Activated CD4-positive, CD25-positive, alpha-beta regulatory T cell treated with anti-CD3 and anti-CD28 coated beads, Interleukin-2, amount 50 U/mL, for 72 hours (primary cell): ENCODE data around the gene STAMBP.
"Not testable (repeated sequence)": the region's sequence is repeated elsewhere in the genome, so short reads cannot be mapped to it uniquely, and the experiment has no call there.

Experiments used
- DNase-seq: peaks from one replicate; pipeline ENCODE4 v3.0.0; 2021

The STAMBP gene

DNA sequence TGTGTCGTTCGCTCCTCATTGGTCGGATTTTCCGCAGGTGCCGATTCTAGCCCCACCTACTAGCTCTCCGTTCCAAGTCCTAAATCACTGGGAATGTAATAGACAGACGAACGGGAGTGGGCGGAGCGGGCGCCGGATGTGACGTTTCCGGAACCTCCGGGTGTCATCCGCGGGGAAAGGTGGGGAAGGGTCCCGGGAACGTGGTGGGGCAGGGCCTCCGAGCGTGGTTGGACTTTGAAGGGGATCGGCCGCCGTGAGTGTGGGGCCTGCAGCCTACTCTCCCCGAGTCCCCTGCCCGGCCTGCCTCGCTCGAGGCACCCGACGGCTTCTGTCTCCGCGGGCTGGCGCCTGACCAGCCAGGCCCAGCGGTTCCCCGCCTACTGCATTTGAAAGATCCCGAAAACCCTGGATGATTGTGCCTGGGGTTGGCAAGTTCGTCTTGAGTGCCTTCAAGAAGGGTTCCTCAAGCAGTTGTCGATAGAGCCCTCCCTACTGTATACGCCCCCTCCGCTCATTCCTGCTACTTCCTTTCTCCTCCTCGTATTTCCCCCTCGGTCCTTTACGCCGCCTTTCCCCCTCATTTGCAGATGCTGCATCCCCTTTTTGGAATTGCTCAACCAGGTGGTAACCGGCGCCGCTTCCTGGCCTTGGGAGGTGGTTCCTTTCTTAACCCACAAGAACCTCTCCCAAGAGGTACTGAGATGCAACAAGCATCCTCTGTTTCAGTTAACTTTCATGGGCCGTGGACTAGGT, at the start of gene STAMBP:
Gene STAMBP, plus strand, starts transcription at position 144 of the 753 bp plus-strand sequence. CDS start 1,896 bp downstream, outside the sequence.
- DNase-seq = peak; percentile 86

DNA sequence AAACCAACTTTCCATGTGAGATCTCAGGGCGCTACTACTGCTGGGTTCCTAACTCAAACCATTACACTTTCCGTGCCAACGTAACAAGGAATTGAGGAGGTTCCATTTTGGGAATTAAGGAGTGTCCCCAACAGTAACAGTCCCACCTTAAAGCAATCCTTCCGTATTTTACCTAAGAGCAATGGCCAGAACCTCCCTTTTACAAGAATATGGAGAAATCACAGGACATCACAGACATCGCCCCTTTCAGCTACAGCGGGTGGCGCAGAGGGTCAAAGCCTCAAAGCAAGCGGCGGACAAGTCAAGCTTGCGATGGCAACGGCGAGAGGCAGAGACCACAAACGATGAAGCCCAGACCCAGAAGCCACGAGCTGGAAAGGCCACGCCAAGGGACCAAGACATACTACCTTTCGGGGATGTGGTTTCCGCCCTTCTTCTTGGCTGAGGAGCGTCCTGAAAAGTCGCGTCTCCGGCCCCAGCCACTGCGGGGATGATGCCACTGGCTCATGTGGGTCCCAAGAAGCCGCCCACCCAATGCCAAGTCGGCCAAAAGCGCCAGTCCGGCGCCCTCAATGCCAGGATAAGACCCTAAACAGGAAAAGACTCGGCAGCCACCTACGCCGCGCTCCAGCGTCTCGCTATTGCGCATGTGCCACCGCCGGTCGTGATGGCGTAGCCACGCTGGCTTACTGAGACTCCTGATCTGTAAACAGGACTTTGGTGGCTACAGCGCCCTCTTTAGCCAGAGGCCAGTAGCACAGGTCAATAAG, 49.1 kb upstream of the STAMBP start, which contains the start of gene DUSP11:
Gene DUSP11, minus strand, starts transcription at position 637 of the 770 bp plus-strand sequence. Its CDS starts 129 bp downstream, at position 508.
- peak; percentile 96 for DNase-seq

DNA sequence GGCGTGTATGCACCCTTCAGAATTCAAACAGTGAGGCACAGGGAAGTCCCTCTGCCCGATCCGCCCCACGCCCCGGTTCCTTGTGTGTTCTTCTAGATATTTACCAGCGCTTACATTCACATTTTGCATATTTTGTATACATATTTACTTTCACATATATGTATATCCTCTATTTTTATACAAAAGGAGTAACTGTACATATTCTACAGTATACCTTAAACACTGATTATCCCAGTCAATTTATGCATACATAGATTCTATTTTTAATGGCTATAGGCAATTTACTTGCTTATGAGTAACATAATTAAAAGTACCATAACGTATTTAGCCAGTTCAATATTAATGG, 48.6 kb upstream of the STAMBP start:
- DNase-seq = no peak

DNA sequence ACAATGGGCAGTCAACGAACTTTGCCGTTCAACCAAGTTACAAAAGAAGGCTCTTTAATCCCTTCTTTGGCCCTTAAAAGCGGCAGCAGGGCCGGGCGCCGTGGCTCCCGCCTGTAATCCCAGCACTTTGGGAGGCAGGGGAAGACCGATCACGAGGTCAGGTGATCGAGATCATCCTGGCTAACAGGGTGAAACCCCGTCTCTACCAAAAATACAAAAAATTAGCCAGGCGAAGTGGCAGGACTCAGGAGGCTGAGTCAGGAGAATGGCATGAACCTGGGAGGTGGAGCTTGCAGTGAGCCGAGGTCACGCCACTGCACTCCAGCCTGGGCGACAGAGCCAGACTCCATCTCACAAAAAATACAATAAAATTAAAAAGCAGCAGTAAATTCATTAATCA, 45.4 kb upstream of the STAMBP start:
- not testable (repeated sequence) for DNase-seq

DNA sequence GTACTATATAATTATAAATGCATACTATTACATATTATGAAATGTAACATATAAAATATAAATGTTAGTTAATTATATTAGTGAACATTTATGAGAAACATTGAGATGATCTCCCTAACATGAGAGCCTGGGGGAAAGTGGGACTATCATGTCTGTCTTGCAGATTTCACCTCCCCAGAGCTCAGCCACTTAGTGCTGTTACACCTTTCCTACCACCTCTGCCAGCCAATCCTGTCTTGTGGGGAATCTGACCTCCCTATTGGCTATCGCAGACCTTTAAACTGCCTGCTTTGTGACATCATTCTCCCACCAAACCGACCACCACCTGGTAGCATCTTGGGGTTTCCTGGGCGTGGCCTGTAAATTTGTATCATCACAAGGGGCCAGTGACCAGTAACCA, 44.9 kb upstream of the STAMBP start, which contains the start of gene C2orf78:
Gene C2orf78, plus strand, starts transcription at position 301 of the 400 bp plus-strand sequence. CDS start 127 bp downstream, outside the sequence.
- DNase-seq = not testable (repeated sequence)

DNA sequence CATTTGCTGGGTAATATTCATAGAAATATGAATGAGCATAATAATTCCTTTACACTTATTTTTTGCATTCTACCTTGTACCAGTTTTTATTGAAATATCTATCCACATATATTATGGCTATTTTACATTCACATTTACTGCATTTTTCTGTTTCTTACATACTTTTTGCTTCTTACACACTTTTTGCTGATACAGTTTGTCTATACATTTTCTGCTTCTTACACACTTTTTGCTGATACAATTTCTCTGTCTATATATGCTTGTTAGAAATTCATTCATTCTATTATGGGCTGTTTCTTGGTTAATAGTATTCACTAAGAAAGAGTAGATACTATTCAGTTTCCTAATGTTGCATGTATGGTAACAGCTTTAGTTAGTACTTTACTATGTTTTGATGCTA, 16.9 kb upstream of the STAMBP start:
- no peak for DNase-seq

DNA sequence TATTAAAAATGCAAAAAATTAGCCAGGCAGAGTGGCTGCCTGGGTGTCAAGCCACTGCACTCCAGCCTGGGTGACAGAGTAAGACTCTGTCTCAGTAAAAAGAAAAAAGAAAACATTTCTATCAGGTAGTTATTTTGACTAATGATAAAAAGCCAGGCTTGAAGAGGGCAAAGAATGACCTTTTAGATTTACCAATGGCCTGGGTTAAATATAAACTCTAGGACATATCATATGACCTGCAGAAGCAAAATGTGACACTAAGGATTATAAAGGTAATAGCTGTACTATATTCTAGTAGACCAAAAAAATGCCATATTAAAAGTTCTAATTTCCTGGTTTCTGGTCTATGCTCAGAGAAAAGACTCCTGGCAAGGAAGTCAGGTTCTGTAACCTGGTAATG, 16.1 kb upstream of the STAMBP start:
- no peak for DNase-seq

DNA sequence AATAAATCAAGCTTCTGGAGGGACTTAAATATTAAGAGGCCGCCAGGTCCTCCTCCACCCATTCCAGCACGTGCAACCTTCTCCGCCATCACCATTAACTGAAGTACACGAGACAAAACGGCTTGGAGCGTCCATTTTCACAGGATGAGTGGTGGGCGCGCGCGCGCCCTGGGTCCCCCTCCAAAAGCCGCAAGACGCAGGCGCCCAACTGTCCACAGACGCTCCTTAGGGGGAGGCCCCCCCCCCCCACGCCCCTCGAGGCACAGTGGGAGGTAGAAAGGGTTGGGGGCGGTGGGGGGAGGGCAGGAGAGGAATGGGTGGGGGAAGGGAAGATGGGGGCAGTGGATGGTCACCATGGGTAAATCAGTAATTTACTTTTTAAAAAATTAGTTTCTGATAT, 10.5 kb upstream of the STAMBP start:
- DNase-seq = no peak

DNA sequence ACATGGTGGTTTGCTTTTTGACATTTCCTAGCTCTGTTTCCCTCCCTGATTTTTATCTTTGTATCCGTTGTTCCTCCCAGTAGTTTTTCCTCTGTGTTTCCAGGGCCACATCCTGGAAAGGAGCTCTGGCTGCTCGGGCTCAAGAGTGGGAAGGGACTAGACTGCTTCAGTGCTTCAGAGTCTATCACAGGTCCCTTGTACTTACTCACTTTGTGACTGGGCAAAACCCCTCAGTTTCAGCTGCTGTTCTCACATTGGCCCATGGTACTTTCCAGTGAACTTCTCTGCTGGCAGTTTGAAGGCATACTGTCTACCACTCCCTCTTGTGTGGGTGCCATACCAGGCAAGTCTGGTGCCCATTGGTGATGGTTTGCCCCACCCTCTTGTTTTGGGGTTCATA, 7.5 kb upstream of the STAMBP start:
- DNase-seq = no peak

DNA sequence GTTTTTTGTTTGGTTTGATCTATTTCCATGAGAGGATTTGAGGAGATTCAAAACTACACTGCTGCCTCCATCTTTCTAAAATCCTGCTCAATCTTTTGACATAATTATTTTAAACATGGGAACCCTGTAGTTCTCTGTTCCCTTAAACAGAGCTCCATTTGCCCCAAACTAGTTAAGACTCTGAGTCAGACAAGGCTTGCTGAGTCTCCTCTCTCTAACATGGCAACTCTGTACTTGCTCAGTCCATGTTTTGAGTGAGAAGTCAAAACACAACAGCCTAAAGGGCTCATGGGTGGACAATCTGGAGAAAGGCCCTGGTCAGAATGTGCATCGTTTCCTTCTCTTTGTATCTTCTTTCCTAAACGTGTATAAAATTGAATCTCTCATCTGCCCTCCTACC, 7.1 kb upstream of the STAMBP start:
- no peak for DNase-seq

DNA sequence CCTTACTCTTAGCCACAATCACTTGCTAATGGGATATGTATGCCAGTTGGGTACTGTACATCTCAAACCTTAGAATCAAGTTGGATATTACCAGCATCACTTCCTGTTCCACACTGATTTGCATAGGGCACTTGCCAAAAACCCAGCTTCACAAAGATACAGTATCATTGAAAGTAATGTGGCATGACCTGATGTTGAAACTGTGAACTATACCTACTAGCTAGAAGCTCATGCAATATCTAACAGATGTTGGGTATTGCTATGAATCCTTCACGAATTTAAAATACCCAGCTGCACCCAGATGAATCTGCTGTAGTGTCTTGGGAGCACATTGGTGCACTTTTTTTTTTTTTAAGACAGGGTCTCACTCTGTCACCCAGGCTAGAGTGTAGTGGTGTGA, 6.5 kb upstream of the STAMBP start:
- DNase-seq = no peak

DNA sequence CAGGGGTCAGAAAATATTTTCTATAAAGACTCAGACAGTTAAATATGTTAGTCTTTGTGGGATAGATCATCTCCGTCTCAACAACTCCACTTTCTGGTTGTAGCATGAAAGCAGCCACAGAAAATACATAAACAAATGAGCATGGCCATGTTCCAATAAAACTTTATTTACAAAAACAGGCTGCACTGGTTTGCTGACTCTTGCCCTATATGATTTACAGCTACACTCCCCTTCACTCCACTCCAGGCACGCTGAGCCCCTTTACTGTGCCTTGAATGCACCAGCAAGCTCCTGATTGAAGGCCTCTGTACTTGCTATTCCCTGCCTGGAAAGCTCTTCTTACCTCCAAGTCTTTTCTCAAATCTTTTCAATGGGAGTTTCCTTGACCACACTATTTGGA, 5.8 kb upstream of the STAMBP start:
- no peak for DNase-seq

DNA sequence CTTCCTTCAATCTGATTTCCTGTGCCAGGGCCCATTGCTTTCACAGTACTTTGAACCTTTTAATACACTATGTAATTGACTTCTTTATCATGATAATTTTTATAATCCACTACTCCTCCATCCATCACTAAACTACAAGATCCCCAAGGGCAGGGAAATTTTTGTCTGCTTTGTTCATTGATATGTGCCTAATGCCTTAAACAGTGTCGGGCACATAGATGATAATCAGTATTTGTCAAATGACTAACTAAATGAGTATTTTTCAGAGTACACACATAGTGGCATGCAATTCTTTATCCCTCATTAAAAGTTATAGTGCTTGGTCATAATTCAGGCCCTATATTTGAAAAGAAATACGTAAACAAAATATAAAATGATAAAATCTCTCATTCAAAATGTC, 5.3 kb upstream of the STAMBP start:
- DNase-seq = no peak

DNA sequence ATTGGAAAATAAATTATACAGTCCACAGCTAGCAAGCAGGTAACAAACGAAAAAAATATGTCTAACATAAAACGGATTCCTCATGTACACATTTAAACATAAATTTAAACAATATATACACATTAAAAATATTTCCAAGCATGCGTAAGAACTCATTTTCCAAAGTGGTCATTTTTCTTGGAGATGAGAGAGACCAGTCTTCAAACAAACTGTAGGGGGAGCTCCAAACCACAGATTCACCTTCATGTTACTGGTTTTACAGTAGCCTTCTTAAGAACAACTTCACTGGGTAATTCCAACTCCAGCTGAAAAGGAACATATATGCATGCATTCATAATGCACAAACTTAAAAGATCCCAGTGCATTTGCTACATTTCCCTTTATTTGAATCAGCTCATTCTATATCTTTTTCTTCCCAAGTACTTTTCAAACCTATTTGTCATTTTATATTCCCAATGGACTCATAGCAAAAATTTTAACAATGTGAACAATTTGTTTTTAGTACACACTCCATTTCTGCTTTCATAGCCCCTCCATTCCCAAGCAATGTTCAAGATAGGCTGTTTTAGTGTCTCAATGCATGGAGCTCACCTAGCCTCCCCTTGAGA, 4.7 kb upstream of the STAMBP start:
- DNase-seq = no peak

DNA sequence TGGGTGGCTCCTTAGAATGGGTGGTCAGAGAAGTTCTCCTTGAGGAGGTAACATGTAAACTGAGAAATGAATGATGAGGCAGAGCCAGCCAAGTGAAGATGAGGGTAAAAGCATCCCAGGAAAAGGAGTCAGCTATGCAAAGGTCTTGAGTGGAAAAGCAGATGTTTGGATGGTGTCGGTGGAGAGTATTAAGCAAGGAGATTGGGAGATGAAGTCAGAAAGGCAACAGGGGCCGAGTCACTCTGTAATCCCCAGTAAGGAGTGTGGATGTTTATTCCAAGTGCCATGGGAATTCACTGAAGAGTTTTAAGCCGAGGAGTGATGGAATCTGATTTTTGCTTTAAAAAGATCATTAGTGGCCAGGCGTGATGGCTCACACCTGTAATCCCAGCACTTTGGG, 3.4 kb upstream of the STAMBP start:
- DNase-seq = no peak

DNA sequence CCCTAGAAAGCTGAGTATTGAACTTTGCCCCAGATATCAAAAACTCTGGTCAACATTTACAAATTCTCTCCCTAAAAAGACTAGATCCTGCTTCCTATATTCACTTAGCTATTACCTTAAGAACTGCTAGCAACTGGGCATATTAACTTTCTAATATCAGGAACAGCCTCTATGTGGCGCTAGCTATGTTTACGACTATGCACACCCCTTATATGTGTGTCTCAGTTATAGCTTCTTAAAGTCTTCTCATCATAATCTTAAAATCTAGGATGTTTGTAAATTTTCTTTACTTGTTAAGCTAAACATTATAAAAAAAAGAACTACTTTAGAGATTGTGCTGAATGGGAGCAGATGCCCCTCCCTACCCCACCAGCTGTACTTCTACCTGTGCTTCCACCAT, 1.7 kb upstream of the STAMBP start:
- DNase-seq = no peak

DNA sequence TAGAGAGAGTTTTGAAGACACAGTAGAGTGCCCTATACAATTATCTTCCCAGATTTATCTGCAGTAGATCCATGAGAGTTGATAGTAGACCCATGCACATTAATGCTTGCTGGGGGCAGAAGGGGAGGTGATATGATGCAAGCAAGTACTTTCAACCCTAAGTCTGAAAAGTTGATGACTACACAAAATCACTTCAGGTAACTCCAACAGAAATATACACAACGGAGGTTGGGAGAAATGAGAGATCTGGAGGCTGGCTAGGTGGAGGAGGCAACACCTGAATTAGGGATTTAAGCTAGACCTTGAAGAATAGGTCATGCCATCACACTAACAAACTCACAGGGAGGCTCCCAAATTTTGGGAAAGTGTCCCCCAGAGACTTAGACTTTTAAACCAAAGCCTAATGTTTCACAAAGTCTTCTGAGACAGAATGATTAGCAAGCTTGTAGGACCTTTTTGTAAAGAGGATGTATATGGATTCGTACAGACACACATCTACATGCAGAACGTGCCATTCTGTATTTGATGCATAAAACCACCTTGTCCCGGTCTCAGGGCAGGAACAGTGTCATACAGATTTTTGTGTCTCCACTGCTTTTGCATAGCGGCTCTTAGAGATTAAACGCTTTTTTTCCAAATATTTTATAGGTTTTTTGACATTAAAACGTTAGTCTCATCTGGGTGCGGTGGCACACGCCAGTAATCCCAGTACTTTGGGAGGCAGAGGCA, 937 bp upstream of the STAMBP start:
- no peak for DNase-seq

DNA sequence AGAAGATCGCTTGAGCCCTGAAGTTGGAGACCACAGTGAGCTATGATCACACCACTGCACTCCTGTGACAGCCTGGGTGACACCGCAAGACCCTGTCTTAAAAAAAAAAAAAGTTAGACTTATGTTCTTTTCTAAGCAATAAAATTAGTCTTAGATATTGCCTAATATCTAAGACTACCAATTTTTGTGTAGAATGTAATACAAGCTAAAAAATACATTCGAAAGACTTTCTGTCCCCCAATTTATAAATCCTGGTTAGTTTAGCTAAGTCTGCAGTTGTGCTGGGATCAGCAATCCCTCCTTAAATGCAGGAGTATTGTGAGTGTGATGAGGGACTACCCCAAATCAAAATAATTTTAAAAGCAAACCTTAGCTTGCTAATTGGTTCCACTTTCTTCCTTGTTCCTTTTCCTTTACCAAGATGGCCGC, 358 bp upstream of the STAMBP start:
- DNase-seq = no peak

DNA sequence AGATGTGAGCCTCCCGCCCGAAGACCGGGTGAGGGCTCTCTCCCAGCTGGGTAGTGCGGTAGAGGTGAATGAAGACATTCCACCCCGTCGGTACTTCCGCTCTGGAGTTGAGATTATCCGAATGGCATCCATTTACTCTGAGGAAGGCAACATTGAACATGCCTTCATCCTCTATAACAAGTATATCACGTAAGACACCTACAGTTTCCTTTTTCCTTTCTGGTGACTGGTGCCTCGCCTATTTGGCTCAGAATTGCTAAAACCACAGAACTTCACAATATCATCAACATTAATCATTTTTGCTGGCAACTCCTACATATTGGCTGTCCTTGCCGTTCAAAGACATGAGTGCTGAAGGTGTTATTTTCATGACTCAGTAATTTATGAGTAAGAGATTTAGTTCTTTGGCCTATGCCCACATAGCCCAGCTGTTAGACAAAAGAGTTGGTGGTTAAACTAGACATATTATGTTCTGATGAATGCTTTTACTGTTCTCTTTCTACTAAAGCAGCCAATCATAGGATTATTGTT, 2.2 kb downstream of the STAMBP start:
- DNase-seq = no peak

DNA sequence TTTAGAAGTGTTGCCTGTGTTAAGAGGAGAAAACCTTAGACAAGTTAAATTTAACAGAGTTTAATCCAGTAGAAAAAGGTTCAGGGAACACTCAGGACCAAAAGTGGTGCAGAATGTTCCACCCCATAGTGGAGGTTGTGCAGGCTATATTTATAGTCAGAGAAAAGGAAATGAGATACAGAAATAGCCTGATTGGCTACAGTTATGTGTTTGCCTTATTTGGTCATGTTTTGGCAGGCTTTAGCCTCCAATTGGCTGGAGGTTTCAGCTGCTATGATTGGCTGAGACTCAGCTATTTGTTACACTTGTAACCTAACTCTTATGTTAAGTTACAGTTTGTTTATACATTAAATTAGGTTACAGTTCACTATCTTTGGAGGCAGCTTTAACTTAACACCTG, 4.2 kb downstream of the STAMBP start:
- no peak for DNase-seq

DNA sequence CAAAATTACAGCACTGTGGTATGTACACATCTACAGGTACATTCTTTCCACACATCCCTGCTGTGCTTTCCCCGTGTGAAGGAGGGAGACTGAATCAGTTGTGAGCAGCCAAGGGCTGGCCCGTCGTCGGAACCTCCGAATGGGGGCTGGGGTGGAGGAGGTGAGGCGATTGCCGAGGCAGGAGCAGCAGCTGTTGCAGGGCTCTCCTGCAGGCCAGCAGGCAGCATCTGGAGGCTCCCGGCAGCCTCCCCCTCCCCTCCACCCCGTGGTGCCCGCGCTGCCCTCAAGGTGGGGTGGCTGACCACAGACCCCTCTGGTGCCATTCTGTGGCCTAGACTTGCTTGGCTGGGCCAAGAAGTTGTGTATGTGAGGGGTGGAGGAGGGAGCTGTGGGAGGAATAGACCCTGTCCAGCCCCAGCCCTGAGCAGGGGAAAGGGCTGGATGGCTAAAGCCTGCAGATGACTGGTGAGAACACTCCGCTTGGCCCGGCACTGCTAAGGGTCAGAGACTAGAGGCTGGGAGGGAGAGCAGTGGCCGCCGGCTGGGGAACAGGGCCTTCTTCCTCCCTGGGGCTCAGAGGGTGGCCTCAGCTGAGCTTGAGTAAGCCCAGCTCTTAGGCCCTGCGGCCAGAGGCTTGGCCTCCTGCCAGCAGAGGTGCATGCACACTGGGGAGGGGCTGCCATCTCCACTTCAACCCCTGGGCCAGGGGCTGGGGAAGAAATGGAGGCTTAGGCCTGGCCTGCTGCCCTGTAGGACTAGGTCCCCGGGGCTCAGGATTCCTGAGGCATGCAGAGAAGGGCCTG, 7.6 kb downstream of the STAMBP start:
- DNase-seq = no peak
